ENCODE results near the gene UBE2S.
"Not testable (repeated sequence)": the region's sequence is repeated elsewhere in the genome, so short reads cannot be mapped to it uniquely, and the experiment has no call there.

Gene UBE2S

DNA sequence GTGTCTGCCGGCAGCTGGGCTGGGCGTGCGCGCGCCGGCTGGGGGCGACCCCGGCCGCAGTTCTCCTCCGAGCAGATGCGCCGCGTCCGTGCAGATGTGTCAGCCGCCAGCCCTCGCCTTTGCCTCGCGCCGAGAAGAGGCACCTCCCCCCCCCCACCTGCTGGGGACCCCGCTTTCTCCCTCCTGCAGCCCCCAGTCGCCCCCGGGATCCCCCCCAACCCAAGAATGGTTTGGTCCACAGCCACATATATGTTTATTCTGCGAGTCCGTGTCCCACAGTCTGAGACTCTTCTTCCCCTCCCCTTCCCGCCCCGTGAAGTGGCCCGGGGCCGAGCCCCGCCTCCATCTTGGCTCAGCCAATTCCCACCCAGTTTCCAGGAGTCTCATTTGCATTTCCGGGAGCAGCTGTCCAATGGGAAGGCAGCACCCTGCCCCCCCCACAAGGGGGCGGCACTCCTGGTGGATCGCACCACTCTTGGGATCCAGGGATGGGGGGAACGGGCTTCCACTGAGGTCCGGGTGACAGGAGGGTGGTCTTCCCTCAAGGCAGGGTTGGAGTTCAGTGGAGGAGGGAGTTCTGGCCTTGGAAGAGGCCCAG lies 45.3 kb upstream of the UBE2S start:
- H3K4me1 ChIP-seq = peaks cover 8% of the 10 kb centered on the region
- H3K27me3 ChIP-seq (ENCODE audit: control insufficient read depth, insufficient read depth, low read length) = peaks cover 3% of the 10 kb centered on the region
- no peak overlapping the region for H3K4me2 ChIP-seq (ENCODE audit: low read length)
- TF ChIP-seq, protein P1, sequence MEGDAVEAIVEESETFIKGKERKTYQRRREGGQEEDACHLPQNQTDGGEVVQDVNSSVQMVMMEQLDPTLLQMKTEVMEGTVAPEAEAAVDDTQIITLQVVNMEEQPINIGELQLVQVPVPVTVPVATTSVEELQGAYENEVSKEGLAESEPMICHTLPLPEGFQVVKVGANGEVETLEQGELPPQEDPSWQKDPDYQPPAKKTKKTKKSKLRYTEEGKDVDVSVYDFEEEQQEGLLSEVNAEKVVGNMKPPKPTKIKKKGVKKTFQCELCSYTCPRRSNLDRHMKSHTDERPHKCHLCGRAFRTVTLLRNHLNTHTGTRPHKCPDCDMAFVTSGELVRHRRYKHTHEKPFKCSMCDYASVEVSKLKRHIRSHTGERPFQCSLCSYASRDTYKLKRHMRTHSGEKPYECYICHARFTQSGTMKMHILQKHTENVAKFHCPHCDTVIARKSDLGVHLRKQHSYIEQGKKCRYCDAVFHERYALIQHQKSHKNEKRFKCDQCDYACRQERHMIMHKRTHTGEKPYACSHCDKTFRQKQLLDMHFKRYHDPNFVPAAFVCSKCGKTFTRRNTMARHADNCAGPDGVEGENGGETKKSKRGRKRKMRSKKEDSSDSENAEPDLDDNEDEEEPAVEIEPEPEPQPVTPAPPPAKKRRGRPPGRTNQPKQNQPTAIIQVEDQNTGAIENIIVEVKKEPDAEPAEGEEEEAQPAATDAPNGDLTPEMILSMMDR (IDR thresholded peaks at IDR 0.05) = no peak
- H3K79me2 ChIP-seq = no peaks in the 10 kb centered on the region
- no peaks in the 10 kb centered on the region for H3K9me3 ChIP-seq (ENCODE audit: control insufficient read depth, low read length)
- H3K9ac ChIP-seq = no peak overlapping the region
- no peak overlapping the region for H2AFZ ChIP-seq
- H3K36me3 ChIP-seq (ENCODE audit: control insufficient read depth, insufficient read depth, low read length) = no peaks in the 10 kb centered on the region
- H3K4me3 ChIP-seq (ENCODE audit: low read depth, low read length) = no peak overlapping the region
- H3K27ac ChIP-seq = no peak overlapping the region

DNA sequence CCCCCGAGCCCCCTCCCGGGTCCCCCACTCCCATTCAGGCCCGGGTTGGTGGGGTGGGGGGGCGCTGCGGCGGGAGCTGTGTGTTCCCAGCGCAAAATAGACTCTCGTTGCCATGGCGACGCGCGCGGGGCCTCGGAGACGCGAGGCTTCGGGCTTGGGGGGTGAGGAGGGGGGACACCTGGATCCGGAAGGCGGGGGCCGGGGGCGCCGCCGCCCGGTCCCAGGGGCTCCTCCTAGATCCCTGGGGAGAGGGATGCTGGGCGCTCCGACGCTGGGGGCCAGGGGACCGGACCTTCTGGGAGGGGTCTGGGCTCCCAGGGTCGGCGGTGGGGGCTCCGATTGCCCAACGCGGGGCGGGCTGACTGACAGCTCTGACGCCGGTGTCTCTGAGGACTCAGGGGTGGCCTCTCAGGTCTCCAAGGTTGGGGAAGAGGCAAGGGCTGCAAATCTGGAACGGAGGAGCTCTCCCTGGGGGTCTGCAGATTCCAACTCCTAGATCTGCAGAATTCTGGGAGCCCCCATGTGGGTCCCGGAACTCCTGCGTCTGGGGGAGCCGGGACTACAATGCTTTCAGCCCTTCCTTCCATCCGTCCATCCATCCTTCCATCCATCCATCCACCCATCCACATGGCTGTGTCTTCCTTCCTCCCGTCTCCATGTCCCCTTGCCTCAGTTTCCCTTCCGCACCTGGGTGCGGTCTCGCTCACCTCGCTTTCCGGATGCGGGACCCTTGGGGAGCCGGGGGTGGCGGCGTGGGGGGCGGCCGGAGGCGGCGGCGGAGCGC lies 44.6 kb upstream of the UBE2S start:
- no peak overlapping the region for H2AFZ ChIP-seq
- H3K9me3 ChIP-seq (ENCODE audit: control insufficient read depth, low read length) = no peaks in the 10 kb centered on the region
- no peaks in the 10 kb centered on the region for H3K79me2 ChIP-seq
- no peaks in the 10 kb centered on the region for H3K36me3 ChIP-seq (ENCODE audit: control insufficient read depth, insufficient read depth, low read length)
- no peak overlapping the region for H3K4me3 ChIP-seq (ENCODE audit: low read depth, low read length)
- no peak overlapping the region for H3K9ac ChIP-seq
- peak overlapping the region; percentile 31 for H3K4me2 ChIP-seq (ENCODE audit: low read length)
- TF ChIP-seq, protein P1 (IDR thresholded peaks at IDR 0.05) = no peak
- no peak overlapping the region for H3K27ac ChIP-seq
- H3K27me3 ChIP-seq (ENCODE audit: control insufficient read depth, insufficient read depth, low read length) = peaks cover 3% of the 10 kb centered on the region
- H3K4me1 ChIP-seq = peaks cover 8% of the 10 kb centered on the region

DNA sequence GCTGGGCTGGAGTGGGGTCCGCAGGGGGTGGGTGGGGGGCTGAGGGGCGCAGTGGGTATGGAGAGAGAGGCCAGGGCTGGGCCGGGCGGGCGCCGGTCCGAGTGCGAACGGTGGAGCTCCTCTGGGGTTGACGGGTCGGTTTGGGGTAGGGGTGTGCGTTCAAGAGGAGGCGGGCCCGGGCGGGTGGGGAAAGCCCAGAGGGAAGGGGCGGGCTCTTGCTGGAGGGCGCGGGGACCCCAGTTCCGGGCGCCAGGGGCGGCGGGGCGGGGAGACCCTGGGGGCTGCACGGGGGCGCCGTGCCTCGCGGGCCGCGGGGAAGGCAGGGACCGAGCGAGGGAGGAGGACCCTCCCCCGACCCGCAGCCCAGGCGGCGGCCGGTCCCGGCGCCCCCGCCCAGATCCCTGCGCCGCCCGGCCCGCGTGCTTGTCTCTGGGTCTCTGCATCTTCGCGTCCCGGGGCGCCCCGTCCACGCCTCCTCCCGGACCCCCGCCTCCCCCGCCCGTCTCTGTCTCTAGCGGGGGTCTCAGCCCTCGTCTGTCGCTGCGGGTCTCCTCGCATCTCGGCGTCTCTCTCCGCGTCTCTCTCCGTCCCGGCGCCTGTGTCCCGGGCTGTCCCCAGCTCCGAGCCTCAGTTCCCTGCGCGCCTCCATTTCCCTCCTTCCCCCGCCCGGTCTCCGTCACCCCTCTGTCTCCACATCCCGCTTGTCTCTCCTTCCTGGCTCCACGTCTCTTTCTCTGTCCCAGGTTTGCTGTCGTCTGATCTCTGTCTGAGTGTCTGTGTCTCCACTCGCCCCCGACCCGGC lies 43.8 kb upstream of the UBE2S start:
- H3K9me3 ChIP-seq (ENCODE audit: control insufficient read depth, low read length) = no peaks in the 10 kb centered on the region
- H2AFZ ChIP-seq = no peak overlapping the region
- no peak overlapping the region for H3K4me3 ChIP-seq (ENCODE audit: low read depth, low read length)
- no peak overlapping the region for H3K27ac ChIP-seq
- H3K9ac ChIP-seq = no peak overlapping the region
- no peaks in the 10 kb centered on the region for H3K79me2 ChIP-seq
- TF ChIP-seq, protein P1 (IDR thresholded peaks at IDR 0.05) = no peak
- H3K4me2 ChIP-seq (ENCODE audit: low read length) = peak overlapping the region; percentile 31
- H3K36me3 ChIP-seq (ENCODE audit: control insufficient read depth, insufficient read depth, low read length) = no peaks in the 10 kb centered on the region
- peaks cover 3% of the 10 kb centered on the region for H3K27me3 ChIP-seq (ENCODE audit: control insufficient read depth, insufficient read depth, low read length)
- peaks cover 8% of the 10 kb centered on the region for H3K4me1 ChIP-seq

DNA sequence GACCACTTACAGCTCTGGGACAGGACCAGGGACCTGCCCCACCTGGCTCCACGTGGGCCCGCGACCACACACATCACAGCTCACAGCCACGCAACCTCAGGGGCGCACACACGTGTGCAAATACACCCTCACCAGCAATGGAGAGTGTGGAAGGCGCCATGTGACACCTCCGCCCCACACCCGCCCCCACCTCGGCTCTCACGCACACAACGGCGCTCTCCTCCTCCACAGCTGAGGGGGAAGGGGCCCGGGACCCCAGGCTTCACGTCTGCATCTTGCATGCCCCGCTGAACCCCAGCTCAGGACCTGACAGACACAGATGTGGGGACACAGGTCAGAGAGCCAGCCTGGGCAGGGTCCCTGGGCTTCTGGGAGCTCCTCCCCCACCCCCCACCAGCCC lies 41.9 kb upstream of the UBE2S start:
- H3K27me3 ChIP-seq (ENCODE audit: control insufficient read depth, insufficient read depth, low read length) = peaks cover 3% of the 10 kb centered on the region
- H3K79me2 ChIP-seq = no peaks in the 10 kb centered on the region
- no peak overlapping the region for H3K4me2 ChIP-seq (ENCODE audit: low read length)
- TF ChIP-seq, protein P1 (IDR thresholded peaks at IDR 0.05) = no peak
- no peak overlapping the region for H3K4me3 ChIP-seq (ENCODE audit: low read depth, low read length)
- peaks cover 8% of the 10 kb centered on the region for H3K4me1 ChIP-seq
- no peaks in the 10 kb centered on the region for H3K9me3 ChIP-seq (ENCODE audit: control insufficient read depth, low read length)
- H2AFZ ChIP-seq = no peak overlapping the region
- H3K9ac ChIP-seq = no peak overlapping the region
- no peaks in the 10 kb centered on the region for H3K36me3 ChIP-seq (ENCODE audit: control insufficient read depth, insufficient read depth, low read length)
- no peak overlapping the region for H3K27ac ChIP-seq

DNA sequence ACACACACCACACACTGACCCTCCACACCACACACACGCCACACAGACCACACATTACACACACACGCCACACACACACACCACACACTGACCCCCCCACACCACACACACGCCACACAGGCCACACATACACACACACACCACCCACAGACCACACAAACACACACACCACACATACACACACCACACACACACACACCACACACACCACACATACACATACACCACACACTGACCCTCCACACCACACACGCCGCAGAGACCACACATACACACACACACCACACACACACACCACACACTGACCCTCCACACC lies 40.5 kb upstream of the UBE2S start:
- not testable (repeated sequence) for H3K4me3 ChIP-seq (ENCODE audit: low read depth, low read length); H3K9ac ChIP-seq; H3K4me2 ChIP-seq (ENCODE audit: low read length); H3K27me3 ChIP-seq (ENCODE audit: control insufficient read depth, insufficient read depth, low read length); H3K27ac ChIP-seq; H2AFZ ChIP-seq; H3K79me2 ChIP-seq; H3K36me3 ChIP-seq (ENCODE audit: control insufficient read depth, insufficient read depth, low read length); H3K9me3 ChIP-seq (ENCODE audit: control insufficient read depth, low read length); H3K4me1 ChIP-seq
